IPS DF 19.7 (cell line): ENCODE data around the gene DNAH9.

Source experiments
- DNase-seq: peaks from one replicate; pipeline ENCODE4 v3.0.0-alpha.2; 2013; ENCODE audit warnings: low read depth, low spot score

DNAH9 gene

DNA sequence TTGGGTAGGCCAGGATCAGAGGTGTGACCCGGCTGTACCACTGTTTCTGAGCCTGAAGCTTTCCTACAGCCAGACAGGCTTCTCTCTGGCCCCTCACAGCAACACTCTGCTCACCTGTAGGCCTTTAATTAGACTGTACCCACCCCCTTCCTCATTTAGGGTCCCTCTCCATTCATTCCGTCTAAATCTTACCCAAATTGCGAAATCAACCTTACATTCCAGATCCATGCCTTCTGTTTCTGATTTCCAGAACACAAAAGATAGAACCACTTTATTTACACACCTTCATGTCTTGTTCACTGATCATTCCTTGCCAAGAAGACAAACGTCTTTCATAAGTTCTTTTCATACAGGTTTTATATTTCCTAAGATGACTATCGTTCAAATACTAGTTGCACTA is 238.2 kb downstream of the DNAH9 start:
- DNase-seq = no peak

DNA sequence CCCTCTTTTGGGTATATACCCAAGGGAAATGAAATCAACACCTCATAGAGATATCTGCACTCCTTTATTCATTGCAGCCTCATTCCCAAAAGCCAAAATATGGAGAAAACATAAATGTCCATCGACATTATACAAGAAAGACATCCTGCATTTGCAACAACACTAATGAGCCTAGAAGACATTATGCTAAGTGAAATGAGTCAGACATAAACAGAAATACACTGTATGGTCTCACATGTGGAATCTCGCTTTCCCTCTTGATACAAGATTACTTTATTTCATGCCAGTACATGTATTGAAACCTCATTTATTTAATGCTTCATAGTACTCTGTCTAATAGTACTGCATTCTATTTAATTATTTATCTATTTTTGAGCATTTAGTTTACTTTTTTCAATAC is 241.8 kb downstream of the DNAH9 start:
- no peak for DNase-seq

DNA sequence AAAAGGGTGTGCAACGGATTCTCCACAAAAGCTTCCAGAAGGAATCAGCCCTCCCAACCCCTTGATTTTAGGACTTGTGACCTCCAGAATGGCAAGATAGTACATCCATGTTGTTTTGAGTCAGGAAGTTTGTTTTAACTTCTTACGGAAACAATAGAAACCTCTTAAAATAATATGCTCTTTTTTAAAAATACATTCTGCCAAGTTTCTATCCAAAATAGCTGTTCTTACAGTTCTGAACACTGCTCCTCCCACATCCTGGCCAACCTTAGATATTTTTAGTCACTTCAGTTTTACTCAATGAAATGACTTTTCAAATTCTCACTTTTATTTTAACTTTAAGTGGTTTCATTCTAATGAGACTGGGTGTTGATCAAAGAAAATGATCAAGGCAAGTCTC is 242.6 kb downstream of the DNAH9 start:
- no peak for DNase-seq

DNA sequence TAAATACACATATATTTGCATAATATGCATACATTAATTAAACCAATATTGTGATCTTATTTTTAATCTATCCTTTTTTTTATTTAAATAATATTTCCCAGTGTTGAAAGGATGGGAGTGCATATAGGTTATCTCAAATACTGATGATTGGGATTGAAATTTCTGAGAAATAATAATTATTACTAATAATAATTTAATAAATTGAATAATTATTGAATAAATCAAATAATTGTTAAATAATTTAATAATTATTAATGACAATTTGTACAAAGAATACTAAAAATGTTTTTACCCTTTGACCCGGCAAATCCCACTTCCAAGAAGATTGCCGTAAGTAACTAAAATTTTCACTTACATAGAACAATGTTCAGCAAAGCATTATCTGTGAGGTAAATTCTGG is 250.1 kb downstream of the DNAH9 start:
- DNase-seq = no peak

DNA sequence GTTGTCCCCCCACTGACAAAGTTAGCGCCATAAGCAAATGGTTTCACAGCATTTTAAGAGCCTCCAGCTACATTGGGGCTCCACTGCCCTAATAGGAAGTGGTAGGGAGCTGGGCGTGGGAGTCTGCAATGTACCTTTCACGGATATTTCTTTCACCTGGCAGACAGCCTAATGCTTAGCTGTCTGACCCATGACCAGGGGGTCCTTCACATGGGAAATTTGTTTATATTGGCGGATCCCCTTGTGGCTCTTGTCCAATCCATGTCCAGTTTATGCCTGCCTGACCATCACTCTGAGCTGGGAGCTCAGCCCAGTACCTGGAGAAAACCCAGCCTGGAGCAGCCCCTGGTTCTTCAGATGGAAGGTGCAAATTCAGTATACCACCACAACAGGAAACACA is 254.0 kb downstream of the DNAH9 start:
- DNase-seq = no peak

DNA sequence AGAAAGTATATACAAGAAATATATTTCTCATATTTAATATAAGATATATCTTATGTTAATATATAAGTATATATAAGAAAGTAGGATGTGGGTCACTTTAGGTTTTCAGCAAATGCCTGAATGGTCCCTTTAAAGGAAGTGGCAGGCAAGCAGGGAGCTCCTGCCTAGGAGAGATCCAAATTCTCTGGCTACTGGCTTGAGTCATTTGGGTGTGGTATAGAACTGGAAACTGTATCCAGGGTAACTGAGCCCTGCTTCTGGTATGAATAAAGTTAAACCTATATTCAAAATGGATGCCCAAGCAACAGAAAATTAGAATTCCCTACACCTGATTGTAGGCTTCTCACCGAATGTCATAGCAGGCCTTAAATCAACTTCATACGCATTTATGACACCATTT is 254.6 kb downstream of the DNAH9 start:
- no peak for DNase-seq

DNA sequence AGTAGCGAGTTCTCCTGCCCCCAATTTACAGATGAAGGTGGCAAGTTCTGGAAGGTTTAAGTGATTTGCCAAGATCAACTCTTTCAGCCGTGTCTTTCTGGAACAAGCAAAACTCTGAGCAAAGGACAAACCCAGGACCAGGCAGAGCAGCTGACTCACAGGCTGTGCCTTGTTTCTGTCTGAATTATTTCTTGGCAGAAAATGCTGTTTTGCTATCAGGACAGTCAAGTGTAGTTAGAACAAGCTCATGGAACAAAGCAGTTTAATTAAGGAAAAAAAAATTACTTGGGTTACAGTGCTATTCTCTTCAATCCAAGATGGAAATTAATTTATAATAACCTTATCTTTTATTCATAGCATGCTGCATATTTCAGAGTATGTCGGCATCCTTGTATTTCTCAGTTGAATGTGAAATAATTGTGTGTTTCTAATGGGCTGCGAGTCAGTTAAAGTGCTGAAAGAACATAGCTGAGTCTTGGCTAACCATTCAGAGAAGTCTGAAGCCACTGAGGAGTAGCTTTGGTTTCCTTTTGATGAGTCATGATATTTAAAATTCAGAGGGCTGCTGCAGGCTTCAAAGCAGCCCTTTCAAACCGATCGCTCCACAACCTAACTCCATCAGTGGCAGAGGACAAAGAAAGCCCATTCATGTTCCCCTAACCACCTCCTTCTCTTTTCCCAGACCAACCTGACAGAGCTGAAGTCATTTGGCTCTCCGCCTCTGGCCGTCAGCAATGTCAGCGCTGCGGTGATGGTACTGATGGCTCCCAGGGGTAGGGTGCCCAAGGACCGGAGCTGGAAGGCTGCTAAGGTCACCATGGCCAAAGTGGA is 255.3 kb downstream of the DNAH9 start:
- no peak for DNase-seq

DNA sequence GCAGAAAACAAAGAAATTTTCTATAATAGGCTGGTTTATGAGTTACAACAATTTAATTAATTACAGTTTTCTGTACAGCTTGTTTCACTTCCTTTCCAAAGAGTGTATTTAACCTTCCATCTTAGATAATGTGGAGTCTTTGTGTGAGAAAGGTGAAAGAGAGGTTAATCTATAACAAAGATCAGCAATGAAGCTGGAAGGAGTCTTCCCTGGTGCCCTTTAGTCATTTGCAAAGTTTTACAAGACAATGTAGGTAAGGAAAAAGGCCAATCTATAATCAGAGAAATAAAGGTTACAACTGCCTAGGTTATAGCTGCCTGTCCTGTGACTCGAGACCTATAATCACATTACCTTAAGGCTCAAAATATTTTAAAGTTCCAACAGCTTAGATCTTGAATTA is 257.0 kb downstream of the DNAH9 start:
- DNase-seq = no peak

DNA sequence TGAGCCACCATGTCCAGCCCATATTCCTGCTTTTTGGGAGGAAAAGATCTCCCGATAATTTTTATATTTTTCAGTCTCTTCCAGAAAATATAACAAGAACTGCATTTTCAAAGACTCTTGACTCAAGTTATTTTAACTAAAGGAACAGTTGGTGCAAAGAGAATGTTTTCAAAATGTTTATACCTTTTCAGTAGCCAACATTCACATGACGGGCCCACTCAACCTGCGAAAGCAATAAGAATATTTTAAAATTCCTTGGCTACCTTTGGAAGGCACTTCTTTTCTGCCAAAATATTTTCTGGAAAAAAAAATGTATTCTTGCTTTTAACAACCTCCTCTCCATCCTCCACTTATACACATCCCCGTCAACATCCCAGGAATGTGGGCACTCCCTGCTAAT is 258.7 kb downstream of the DNAH9 start:
- no peak for DNase-seq

DNA sequence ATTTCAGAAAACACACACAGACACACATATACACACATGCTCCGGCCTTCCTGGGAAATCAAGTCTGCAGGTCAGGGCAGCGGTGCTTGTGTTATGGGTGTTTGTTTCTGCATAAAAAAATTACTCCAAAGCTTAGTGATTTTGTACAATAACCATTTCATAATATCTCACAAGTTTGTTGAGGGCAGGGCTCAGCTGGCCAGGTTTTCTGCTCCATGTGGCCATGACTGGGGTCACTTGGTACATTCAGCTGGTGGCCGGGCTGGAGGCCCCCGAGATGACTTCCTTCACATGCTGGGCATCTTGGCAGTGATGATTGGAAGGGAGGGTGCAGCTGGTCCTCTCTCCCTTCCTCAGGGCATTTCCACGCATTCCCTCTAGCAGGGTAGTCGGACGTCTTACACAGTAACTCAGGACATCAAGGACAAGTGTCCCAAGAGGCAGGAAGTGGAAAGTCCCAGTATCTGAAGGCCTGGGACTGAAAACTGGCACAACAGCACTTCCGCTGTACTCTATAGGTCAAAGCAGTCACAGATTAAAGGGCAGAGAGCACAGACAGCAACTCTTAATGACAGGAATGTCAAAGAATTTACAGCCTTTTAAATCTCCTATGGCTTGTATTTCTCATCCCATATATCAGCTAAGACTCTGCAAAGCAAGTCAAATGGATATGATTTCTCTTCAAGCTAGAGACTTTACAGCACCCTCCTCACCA is 271.6 kb downstream of the DNAH9 start:
- no peak for DNase-seq

DNA sequence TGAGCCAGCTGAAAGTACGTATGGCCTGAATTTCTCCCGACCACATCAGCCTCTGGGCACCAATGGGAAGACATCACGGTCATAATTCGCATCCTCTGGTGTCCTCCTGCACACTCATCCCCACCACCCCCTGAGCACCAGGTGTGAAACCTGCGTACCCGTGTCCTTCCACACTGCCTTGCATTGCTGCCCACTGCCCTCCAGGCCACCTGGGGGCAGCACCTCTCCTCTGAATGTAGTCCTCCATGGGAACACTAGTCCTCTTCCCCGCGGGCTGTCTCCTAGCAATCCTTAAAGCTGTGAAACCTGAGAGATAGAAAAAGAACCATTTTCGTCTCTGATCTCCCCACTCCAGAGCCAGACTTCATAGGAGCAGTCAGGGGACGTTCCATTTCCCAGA is 273.5 kb downstream of the DNAH9 start:
- DNase-seq = no peak

DNA sequence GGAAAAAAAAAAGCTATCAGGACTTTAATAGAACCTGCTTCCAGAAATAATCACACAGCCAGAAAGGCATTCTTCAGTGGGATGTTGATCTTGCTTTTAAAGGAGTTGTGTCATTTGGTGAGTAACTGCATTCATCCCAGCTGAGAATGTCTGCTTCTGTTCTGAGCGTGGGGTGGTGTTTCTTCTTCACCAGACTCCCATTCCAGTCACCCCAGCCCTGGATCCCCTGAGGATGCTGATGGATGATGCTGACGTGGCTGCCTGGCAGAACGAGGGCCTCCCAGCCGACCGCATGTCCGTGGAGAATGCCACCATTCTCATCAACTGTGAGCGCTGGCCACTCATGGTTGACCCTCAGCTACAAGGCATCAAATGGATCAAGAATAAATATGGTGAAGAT is 276.5 kb downstream of the DNAH9 start:
- DNase-seq = no peak

DNA sequence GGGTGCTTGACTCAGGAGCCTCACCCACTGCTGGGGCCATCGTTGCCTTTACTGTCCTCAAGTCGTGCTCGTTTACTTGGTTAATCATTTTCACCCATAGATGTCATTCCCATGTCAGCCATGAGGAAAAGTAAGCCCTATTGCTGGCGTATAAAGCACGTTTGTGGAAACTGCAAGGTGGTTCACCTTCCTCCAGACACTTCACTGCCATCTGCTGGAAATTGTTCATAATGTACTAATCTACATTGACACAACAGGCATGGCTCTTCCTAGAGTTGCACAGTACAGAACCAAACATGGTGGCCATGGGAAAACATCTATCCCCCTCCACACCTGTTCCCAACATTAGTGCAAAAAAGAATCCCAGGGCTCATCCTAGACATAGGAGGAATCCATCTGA is 282.4 kb downstream of the DNAH9 start:
- DNase-seq = no peak

DNA sequence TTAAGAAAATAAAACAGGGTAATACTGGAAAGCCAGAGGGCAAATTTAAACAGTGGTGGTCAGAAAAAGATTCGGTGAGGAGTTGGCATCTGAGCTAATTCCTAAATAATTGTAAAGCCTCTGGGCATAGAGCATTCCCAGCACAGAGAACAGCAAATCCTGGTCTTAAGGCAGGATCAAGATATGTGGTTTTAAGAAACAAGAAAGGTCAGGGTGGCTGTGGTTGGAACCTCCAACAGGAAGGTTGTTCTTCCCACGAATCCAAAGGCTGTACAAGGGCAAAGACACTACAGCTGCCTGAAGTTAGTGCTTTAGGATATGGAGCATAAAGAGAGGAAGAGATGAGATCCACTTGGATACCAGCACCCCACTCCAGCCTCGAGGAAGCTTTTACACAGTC is 284.4 kb downstream of the DNAH9 start:
- DNase-seq = no peak

DNA sequence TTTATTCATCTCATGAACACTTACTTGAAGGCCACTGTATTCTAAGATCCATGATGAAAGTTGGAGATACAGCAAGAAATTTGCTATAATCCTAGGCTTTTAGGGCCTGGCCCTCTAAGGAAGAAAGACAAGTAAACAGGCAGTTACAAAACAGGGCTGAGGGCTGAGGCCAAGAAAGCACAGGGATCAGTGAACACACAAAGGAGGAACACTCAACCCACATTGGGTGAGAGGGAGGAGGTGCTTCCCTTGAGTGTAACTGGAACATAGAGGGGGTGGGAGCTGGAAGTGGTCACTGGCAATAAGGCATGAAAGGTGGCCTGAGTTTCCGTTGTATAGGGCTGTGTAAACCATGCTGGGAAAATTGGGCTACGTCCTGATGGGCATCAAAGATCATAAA is 286.8 kb downstream of the DNAH9 start:
- DNase-seq = no peak

DNA sequence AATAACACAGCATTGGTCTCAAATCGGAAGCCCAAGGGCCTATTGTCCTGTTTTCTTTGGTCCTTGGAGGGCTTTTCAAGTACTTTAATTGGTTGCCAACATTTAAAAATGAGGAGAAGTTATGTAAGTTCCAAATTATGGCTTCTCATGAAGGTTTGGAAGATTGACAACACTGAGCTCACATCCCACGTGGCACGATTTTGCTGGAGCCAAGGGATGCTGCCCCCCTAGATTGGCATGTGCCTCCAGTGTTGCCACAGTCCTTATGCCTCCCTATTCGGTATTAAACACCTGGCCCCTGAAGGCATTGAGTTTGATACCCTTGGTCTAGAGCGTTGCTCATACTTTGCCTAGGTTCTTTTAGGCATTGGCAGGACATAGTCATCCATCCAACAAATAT is 291.0 kb downstream of the DNAH9 start:
- DNase-seq = no peak

DNA sequence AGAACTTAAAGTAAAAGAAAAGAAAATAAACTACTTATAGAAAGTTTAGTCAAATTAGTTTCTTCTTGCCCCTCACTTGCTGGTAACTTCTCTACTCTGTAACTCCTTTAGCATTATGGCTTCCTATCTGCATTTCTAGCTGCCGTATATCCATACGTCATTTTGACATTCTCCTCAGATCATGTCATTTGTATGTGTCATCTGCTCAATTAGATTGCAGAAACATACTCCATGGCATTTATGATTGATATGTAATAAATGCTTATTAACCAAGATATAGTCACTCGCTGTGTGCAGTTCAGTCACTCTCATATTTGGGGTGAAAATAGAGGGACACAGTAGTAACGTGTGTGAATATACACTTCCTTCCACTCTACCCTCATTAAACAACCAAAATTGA is 295.6 kb downstream of the DNAH9 start:
- no peak for DNase-seq

DNA sequence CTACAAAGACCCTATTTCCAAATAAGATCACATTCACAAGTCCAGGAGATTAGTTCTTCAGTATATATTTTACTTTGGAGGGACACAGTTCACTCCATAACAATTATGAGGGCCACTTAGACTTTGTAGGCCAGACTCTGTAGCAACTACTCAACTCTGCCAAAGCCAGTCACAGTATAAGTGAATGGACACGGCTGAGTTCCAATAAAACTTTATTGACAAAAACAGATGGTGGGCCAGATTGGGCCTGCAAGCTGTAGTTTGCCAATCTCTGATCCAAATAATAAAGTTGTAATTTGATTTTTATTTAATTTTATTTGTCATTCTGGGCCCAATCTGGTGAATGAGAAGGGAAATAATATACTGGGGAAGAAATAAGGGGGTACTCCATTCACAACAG is 297.9 kb downstream of the DNAH9 start:
- no peak for DNase-seq

DNA sequence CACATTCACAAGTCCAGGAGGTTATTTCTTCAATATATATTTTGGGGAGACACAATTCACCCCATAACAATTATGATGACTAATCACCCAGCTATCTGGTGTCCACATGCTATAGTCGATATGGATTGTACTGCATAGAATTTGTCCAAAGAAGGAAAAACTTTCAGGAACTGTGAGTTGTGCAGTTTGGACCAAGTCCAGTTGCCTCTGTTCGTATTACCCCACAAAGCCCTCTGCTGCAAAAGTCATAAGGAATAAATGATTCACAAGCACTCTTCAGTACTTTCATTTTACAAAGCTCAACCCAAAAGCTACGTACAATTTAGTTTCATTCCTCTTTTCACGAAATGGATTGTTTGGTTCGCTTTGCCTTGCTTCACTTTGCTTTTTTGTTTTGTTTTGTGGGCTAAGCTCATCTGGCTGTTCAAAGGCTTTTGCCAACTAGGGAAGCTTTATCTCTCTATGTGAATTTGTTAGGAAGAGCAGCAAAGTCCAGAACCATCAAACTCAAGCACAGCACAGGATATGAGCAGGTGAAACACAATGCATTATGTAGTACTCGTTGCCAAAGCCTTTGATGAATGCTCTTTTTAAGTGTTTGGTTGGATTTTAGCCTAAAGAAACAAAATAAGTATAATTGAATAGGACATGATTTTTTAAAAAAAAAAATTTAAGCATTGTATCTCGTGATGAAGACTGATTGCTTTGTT is 300.4 kb downstream of the DNAH9 start:
- no peak for DNase-seq

DNA sequence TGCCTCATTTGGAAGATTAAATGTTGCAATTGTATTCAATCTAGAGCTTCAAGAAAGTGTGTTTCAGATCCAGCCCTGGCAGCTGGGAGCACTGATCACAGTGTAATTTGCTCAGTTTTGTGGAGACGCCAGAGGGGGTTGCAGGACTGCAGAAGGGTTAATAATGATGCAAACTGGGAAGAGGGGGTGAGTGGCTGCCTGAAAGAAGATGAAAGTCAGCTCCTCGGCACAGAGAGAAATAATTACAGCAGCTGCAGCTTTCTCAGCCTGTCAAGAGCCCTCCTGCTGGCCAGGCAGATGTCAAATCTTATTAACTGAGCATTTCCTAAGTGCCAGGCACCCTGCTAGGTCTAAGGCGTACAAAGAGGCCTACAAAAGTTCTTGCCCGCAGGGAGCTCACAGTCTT is 301.3 kb downstream of the DNAH9 start:
- DNase-seq = no peak

DNA sequence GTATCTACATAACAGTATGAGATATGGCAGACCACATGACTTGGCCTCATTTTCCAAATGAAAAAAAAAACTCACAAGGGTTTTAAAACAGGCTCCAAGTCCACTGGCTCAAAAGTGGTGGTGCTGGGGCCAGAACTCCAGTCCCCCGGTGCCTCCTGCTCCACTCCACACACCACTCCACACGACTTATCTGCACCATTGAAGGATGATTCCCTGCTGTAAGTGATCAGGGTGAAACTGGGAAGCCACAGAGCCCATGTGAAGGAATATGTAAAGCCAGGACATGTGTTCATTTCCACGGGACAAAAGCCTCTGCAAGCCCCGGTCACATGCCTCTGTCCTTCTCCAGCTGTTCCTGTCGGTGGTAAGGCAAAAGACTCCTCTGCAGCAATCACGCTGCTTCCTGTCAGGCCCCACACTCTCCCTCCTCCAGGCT is 301.8 kb downstream of the DNAH9 start:
- no peak for DNase-seq

DNA sequence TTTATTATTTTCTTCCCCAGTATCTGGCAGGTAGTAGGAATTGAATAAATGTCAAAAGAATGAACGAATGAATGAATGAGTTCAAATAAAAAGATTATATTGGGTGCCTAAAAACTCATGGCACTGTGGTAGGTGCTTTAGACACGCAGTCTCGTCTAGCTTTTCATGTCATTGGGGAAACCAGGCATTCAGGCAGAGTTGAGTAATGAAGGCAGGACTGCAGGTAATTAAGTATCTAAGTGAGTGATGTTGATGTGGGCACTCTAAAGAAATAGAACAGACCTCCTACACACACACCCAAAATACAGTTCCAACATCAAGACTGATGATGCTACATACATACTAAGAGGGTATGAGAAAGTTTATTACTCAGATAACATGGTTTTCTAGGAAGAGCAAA is 302.4 kb downstream of the DNAH9 start:
- DNase-seq = no peak

DNA sequence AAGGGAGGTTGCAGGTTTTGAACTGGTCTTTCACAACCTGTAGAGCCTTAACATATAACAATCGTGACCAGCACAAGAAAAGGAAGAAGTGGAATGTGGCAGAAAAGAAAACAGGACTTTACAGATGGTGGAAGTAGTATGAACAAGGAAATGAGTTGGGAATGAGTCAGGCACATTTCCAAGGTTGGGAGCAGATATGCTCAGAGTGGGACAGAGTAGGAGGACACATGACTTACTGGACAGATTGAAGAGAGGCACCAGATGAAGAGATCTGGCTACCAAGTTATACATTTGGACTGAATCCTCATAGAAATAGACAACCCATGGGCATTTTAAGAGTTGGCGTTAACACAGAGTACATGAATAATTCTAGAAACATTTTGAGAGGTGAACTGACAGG is 303.7 kb downstream of the DNAH9 start:
- DNase-seq = no peak
